H9 (cell line): ENCODE data around the gene HSPG2. TPM values are rescaled to one million over a fixed set of nuclear protein-coding genes. Genes with fewer than 3 reads are reported as not detected.
"Not testable (repeated sequence)": the region's sequence is repeated elsewhere in the genome, so short reads cannot be mapped to it uniquely, and the experiment has no call there.

ENCODE experiments used
- DNase-seq: peaks from one replicate; pipeline ENCODE4 v3.0.0-alpha.2; 2017
- H2AFZ ChIP-seq: one replicate; pipeline ENCODE4 v1.6.1; 2013; ENCODE audit warnings: mild to moderate bottlenecking, low read length, control low read depth, moderate library complexity
- H2AK5ac ChIP-seq: 2 replicates; pipeline ENCODE4 v1.6.1; 2013; ENCODE audit warnings: low read length, control low read depth, mixed read lengths; ENCODE audit not compliant: insufficient read length
- H2BK120ac ChIP-seq: one replicate; pipeline ENCODE4 v1.6.1; 2013; ENCODE audit warnings: low read depth, mild to moderate bottlenecking, low read length, control low read depth, inconsistent platforms; ENCODE audit not compliant: poor library complexity, severe bottlenecking
- H2BK12ac ChIP-seq: 2 replicates; pipeline ENCODE4 v1.6.1; 2013; ENCODE audit warnings: low read length, control low read depth, mixed read lengths, low read depth; ENCODE audit not compliant: insufficient read length
- H2BK15ac ChIP-seq: 2 replicates; pipeline ENCODE4 v1.6.1; 2013; ENCODE audit warnings: low read depth, low read length, control low read depth
- H2BK20ac ChIP-seq: one replicate; pipeline ENCODE4 v1.6.1; 2013; ENCODE audit warnings: low read depth, mild to moderate bottlenecking, low read length, control low read depth, inconsistent platforms; ENCODE audit not compliant: poor library complexity, severe bottlenecking
- H2BK5ac ChIP-seq: 2 replicates; pipeline ENCODE4 v1.6.1; 2013; ENCODE audit warnings: low read length, control low read depth, mixed read lengths; ENCODE audit not compliant: insufficient read length
- H3K14ac ChIP-seq: 2 replicates; pipeline ENCODE4 v1.6.1; 2013; ENCODE audit warnings: low read length, control low read depth; ENCODE audit not compliant: insufficient read depth
- H3K18ac ChIP-seq: 2 replicates; pipeline ENCODE4 v1.6.1; 2013; ENCODE audit warnings: low read depth, mild to moderate bottlenecking, mixed read lengths, low read length, control low read depth; ENCODE audit not compliant: insufficient read length
- H3K23ac ChIP-seq: 2 replicates; pipeline ENCODE4 v1.6.1; 2013; ENCODE audit warnings: low read length, control low read depth, mixed read lengths, low read depth; ENCODE audit not compliant: insufficient read length
- H3K23me2 ChIP-seq: 2 replicates; pipeline ENCODE4 v1.6.1; 2013; ENCODE audit warnings: low read depth, mild to moderate bottlenecking, mixed read lengths, low read length, control low read depth; ENCODE audit not compliant: insufficient read length, poor library complexity, severe bottlenecking
- H3K27ac ChIP-seq: 2 replicates; pipeline ENCODE4 v1.5.1; 2013; ENCODE audit warnings: low read length, control low read depth, mixed read lengths, low read depth; ENCODE audit not compliant: insufficient read length
- H3K27me3 ChIP-seq: 2 replicates; pipeline ENCODE4 v1.6.1; 2013; ENCODE audit warnings: low read length, control low read depth, inconsistent platforms; ENCODE audit not compliant: insufficient read depth
- H3K4ac ChIP-seq: 2 replicates; pipeline ENCODE4 v1.6.1; 2013; ENCODE audit warnings: low read depth, mild to moderate bottlenecking, control low read depth, inconsistent platforms, low read length, moderate library complexity
- H3K4me1 ChIP-seq: 2 replicates; pipeline ENCODE4 v1.6.1; 2013; ENCODE audit warnings: low read length, control low read depth, inconsistent platforms; ENCODE audit not compliant: insufficient read depth
- H3K4me2 ChIP-seq: 2 replicates; pipeline ENCODE4 v1.6.1; 2013; ENCODE audit warnings: low read length, control low read depth, mixed read lengths; ENCODE audit not compliant: insufficient read length, insufficient read depth
- H3K56ac ChIP-seq: 2 replicates; pipeline ENCODE4 v1.6.1; 2013; ENCODE audit warnings: low read depth, mild to moderate bottlenecking, mixed read lengths, low read length, control low read depth; ENCODE audit not compliant: insufficient read length
- H3K79me1 ChIP-seq: 2 replicates; pipeline ENCODE4 v1.6.1; 2013; ENCODE audit warnings: low read depth, mild to moderate bottlenecking, moderate library complexity, low read length, control low read depth, inconsistent platforms; ENCODE audit not compliant: insufficient read depth, poor library complexity, severe bottlenecking
- H3K79me2 ChIP-seq: 2 replicates; pipeline ENCODE4 v1.6.1; 2013; ENCODE audit warnings: low read length, control low read depth, inconsistent platforms; ENCODE audit not compliant: insufficient read depth
- H3K9ac ChIP-seq: 2 replicates; pipeline ENCODE4 v1.6.1; 2013; ENCODE audit warnings: low read length, control low read depth, mixed read lengths; ENCODE audit not compliant: insufficient read length; ENCODE audit errors: extremely low read depth
- H3K9me3 ChIP-seq: one replicate; pipeline ENCODE4 v1.6.1; 2013; ENCODE audit warnings: low read depth, low read length, inconsistent platforms; ENCODE audit not compliant: control insufficient read depth
- H3T11ph ChIP-seq: one replicate; pipeline ENCODE4 v1.6.1; 2013; ENCODE audit warnings: mild to moderate bottlenecking, low read length, control low read depth, inconsistent platforms
- H4K20me1 ChIP-seq: one replicate; pipeline ENCODE4 v1.6.1; 2013; ENCODE audit not compliant: control insufficient read depth, insufficient read length, insufficient read depth
- H4K5ac ChIP-seq: 2 replicates; pipeline ENCODE4 v1.6.1; 2013; ENCODE audit warnings: low read depth, mild to moderate bottlenecking, mixed read lengths, low read length, control low read depth; ENCODE audit not compliant: insufficient read length
- H4K8ac ChIP-seq: replicated peaks from 2 replicates; pipeline ENCODE4 v1.6.1; 2013; ENCODE audit warnings: low read length, control low read depth, mixed read lengths, low read depth; ENCODE audit not compliant: insufficient read length
- H4K91ac ChIP-seq: 2 replicates; pipeline ENCODE4 v1.6.1; 2013; ENCODE audit warnings: low read depth, mild to moderate bottlenecking, moderate library complexity, mixed read lengths, low read length, control low read depth; ENCODE audit not compliant: insufficient read length
- H3K27ac Mint-ChIP-seq, 3 experiments: 2 replicates in 2 of 3; 3 replicates in 1 of 3; pipeline ENCODE4 v1.8.0; 2020 to 2021; ENCODE audit warnings: mixed read lengths in 3 of 3, mild to moderate bottlenecking in 1 of 3, moderate library complexity in 1 of 3
- H3K27me3 Mint-ChIP-seq: 2 replicates; pipeline ENCODE4 v1.8.0; 2021; ENCODE audit warnings: low read depth, mild to moderate bottlenecking, moderate library complexity, mixed read lengths
- H3K36me3 Mint-ChIP-seq, 3 experiments: 2 replicates in 2 of 3; 3 replicates in 1 of 3; pipeline ENCODE4 v1.8.0; 2020 to 2021; ENCODE audit warnings: low read depth in 3 of 3, mixed read lengths in 3 of 3; ENCODE audit not compliant: insufficient read depth in 1 of 3
- H3K4me1 Mint-ChIP-seq, 2 experiments: 2 replicates each; pipeline ENCODE4 v1.8.0; 2020; ENCODE audit warnings: mixed read lengths in 2 of 2
- H3K4me3 Mint-ChIP-seq, 2 experiments: 2 replicates in 1 of 2; 3 replicates in 1 of 2; pipeline ENCODE4 v1.8.0; 2020 to 2021; ENCODE audit warnings: mild to moderate bottlenecking in 2 of 2, mixed read lengths in 2 of 2, moderate library complexity in 1 of 2
- H3K9me3 Mint-ChIP-seq, 2 experiments: 2 replicates in 1 of 2; 3 replicates in 1 of 2; pipeline ENCODE4 v1.8.0; 2020; ENCODE audit warnings: mild to moderate bottlenecking in 2 of 2, mixed read lengths in 2 of 2, moderate library complexity in 1 of 2
- WGBS: extraction: QIAGEN DNeasy Blood & Tissue Kit; methylation state at CpG from one replicate; pipeline ENCODE4 v1.1.7; 2013; ENCODE audit warnings: missing lambda C conversion rate, low lambda C conversion rate, mixed read lengths; ENCODE audit not compliant: insufficient read length; ENCODE audit errors: extremely low coverage; 5-methylcytosine and 5-hydroxymethylcytosine counted together
- total RNA-seq: library from RNA; stranded (reverse); gene quantifications from 2 replicates; pipeline ENCODE4 v1.2.1, GENCODE V29; 2021

The HSPG2 gene
- total RNA-seq, 1 experiment from 2014 or later = 90.0 TPM

GRCh38 chr1:21985893-21986292 lies 48.8 kb upstream of the HSPG2 start:
- H2AFZ ChIP-seq, H3T11ph ChIP-seq, H3K4me3 Mint-ChIP-seq, H2BK20ac ChIP-seq, H3K4ac ChIP-seq, H3K9me3 Mint-ChIP-seq, H3K4me1 Mint-ChIP-seq, H3K27ac Mint-ChIP-seq, H4K8ac ChIP-seq, H3K23ac ChIP-seq, H3K9ac ChIP-seq, H4K20me1 ChIP-seq, H3K79me1 ChIP-seq, H2AK5ac ChIP-seq, H4K91ac ChIP-seq, H4K5ac ChIP-seq, H2BK5ac ChIP-seq, H3K14ac ChIP-seq, H2BK12ac ChIP-seq, H3K27me3 ChIP-seq, H2BK120ac ChIP-seq, H3K79me2 ChIP-seq, DNase-seq, H3K36me3 Mint-ChIP-seq, H3K27ac ChIP-seq, H3K9me3 ChIP-seq, H3K4me2 ChIP-seq, H3K56ac ChIP-seq, H3K23me2 ChIP-seq, H3K4me1 ChIP-seq, H3K27me3 Mint-ChIP-seq, H2BK15ac ChIP-seq, H3K18ac ChIP-seq: not testable (repeated sequence)
- no CpG with 5 or more reads among the region's 5 CpGs for WGBS

GRCh38 chr1:21983539-21983938 lies 46.4 kb upstream of the HSPG2 start:
- not testable (repeated sequence) for H4K8ac ChIP-seq, H4K91ac ChIP-seq, H3K79me1 ChIP-seq, H3K9me3 Mint-ChIP-seq, H3K9me3 ChIP-seq, H3K18ac ChIP-seq, H4K5ac ChIP-seq, H3T11ph ChIP-seq, H3K9ac ChIP-seq, H3K4me2 ChIP-seq, H3K27me3 ChIP-seq, H4K20me1 ChIP-seq, H3K27me3 Mint-ChIP-seq, H2BK120ac ChIP-seq, H2AFZ ChIP-seq, H2BK5ac ChIP-seq, H3K23me2 ChIP-seq, H3K4me1 Mint-ChIP-seq, H3K56ac ChIP-seq, H3K23ac ChIP-seq, H2BK20ac ChIP-seq, H3K36me3 Mint-ChIP-seq, DNase-seq, H3K14ac ChIP-seq, H3K4ac ChIP-seq, H3K79me2 ChIP-seq, H2BK15ac ChIP-seq, H3K4me1 ChIP-seq, H3K27ac Mint-ChIP-seq, H2BK12ac ChIP-seq, H3K4me3 Mint-ChIP-seq, H2AK5ac ChIP-seq, H3K27ac ChIP-seq
- WGBS = no CpG with 5 or more reads among the region's 15 CpGs
